Neural cell (in vitro differentiated cells): Measurements from ENCODE around the gene MACROH2A1. TPM values are rescaled to one million over a fixed set of nuclear protein-coding genes. Genes with fewer than 3 reads are reported as not detected.

Experiments
- H2AFZ ChIP-seq: fragments of 200-600, 300-800 bp; sonication (generic), shearing (Covaris generic); 2 replicates; pipeline ENCODE4 v1.6.0; 2014; ENCODE audit warnings: low read depth, mild to moderate bottlenecking, antibody characterized with exemption, low read length, moderate library complexity
- H3F3A ChIP-seq: fragments of 200-600 bp; shearing (Covaris generic); 2 replicates; pipeline ENCODE4 v1.6.1; 2016; ENCODE audit warnings: mild to moderate bottlenecking, moderate library complexity, mixed read lengths, antibody characterized with exemption, low read length; ENCODE audit not compliant: insufficient read depth, poor library complexity, severe bottlenecking
- H3K27ac ChIP-seq: fragments of 200-600, 300-800 bp; sonication (generic), shearing (Covaris generic); 2 replicates; pipeline ENCODE4 v1.5.1; 2014; ENCODE audit warnings: mild to moderate bottlenecking, low read length, moderate library complexity
- H3K27me3 ChIP-seq: fragments of 300-800, 200-600 bp; sonication (generic), shearing (Covaris generic); 2 replicates; pipeline ENCODE4 v1.6.0; 2014; ENCODE audit warnings: mild to moderate bottlenecking, low read depth, low read length, moderate library complexity; ENCODE audit not compliant: insufficient read depth
- H3K36me3 ChIP-seq: fragments of 300-800, 200-600 bp; sonication (generic), shearing (Covaris generic); 2 replicates; pipeline ENCODE4 v1.5.1; 2014; ENCODE audit warnings: mild to moderate bottlenecking, antibody characterized with exemption, low read length, moderate library complexity; ENCODE audit not compliant: insufficient read depth
- H3K4me2 ChIP-seq: fragments of 300-800, 200-600 bp; sonication (generic), shearing (Covaris generic); 2 replicates; pipeline ENCODE4 v1.6.0; 2014; ENCODE audit warnings: mild to moderate bottlenecking, low read length
- H3K4me3 ChIP-seq: fragments of 300-800, 200-600 bp; sonication (generic), shearing (Covaris generic); 2 replicates; pipeline ENCODE4 v1.5.1; 2014; ENCODE audit warnings: mild to moderate bottlenecking, low read length, moderate library complexity
- H3K79me2 ChIP-seq: fragments of 200-600 bp; shearing (Covaris generic); replicated peaks from 2 replicates; pipeline ENCODE4 v1.6.0; 2014; ENCODE audit warnings: mild to moderate bottlenecking, low read length, moderate library complexity; ENCODE audit not compliant: insufficient read depth
- H3K9ac ChIP-seq: fragments of 300-800, 200-600 bp; sonication (generic), shearing (Covaris generic); 2 replicates; pipeline ENCODE4 v1.6.1; 2016; ENCODE audit warnings: mild to moderate bottlenecking, low read length, mixed read lengths
- H3K9me2 ChIP-seq: fragments of 200-600 bp; shearing (Covaris generic); 2 replicates; pipeline ENCODE4 v1.6.1; 2016; ENCODE audit warnings: mild to moderate bottlenecking, low read length, mixed read lengths; ENCODE audit not compliant: insufficient read depth
- H3K9me3 ChIP-seq: fragments of 200-600, 300-800 bp; sonication (generic), shearing (Covaris generic); 2 replicates; pipeline ENCODE4 v1.6.1; 2016; ENCODE audit warnings: mild to moderate bottlenecking, mixed run types, low read length, moderate library complexity, mixed read lengths
- H4K20me1 ChIP-seq: fragments of 200-600 bp; shearing (Covaris generic); 2 replicates; pipeline ENCODE4 v1.6.1; 2016; ENCODE audit warnings: mild to moderate bottlenecking, mixed run types; ENCODE audit not compliant: insufficient read depth
- EP300 ChIP-seq: fragments of 450-650 bp; conservative IDR thresholded peaks from 2 replicates; pipeline ENCODE4 v1.6.1; 2014; ENCODE audit warnings: antibody characterized with exemption, mild to moderate bottlenecking, moderate library complexity; ENCODE audit not compliant: poor library complexity, severe bottlenecking
- EZH2 ChIP-seq: fragments of 200-600, 300-800 bp; shearing (Covaris generic), sonication (generic); IDR thresholded peaks from 2 replicates; pipeline ENCODE4 v1.6.1; 2014; ENCODE audit warnings: antibody characterized with exemption, low read length, borderline replicate concordance, mild to moderate bottlenecking; ENCODE audit not compliant: insufficient read depth, poor library complexity, severe bottlenecking
- MXI1 ChIP-seq: fragments of 450-650 bp; conservative IDR thresholded peaks from 2 replicates; pipeline ENCODE4 v1.6.1; 2014; ENCODE audit warnings: antibody characterized with exemption, mild to moderate bottlenecking; ENCODE audit not compliant: poor library complexity, severe bottlenecking
- POLR2AphosphoS5 ChIP-seq: IDR thresholded peaks from 2 replicates; pipeline ENCODE4 v1.6.1; 2012
- RAD21 ChIP-seq: fragments of 450-650 bp; conservative IDR thresholded peaks from 2 replicates; pipeline ENCODE4 v1.6.1; 2014; ENCODE audit warnings: antibody characterized with exemption, mild to moderate bottlenecking, moderate library complexity
- SMC3 ChIP-seq: fragments of 450-650 bp; conservative IDR thresholded peaks from 2 replicates; pipeline ENCODE4 v1.6.1; 2014; ENCODE audit warnings: antibody characterized with exemption, mild to moderate bottlenecking, moderate library complexity; ENCODE audit not compliant: poor library complexity
- TAF1 ChIP-seq: IDR thresholded peaks from 2 replicates; pipeline ENCODE4 v1.6.1; 2012; ENCODE audit warnings: low read depth
- polyA plus RNA-seq: library from polyadenylated mRNA; depleted of rRNA; stranded (reverse); fragments of >200 nt; gene quantifications from 2 replicates; pipeline ENCODE4 v1.2.3, GENCODE V29; 2014
- TF ChIP-seq, protein P1 (sequence below): IDR thresholded peaks from 2 replicates; pipeline ENCODE4 v1.6.1; 2012; ENCODE audit warnings: borderline replicate concordance
- TF ChIP-seq, protein P2 (sequence below): fragments of 450-650 bp; IDR thresholded peaks from 2 replicates; pipeline ENCODE4 v1.5.1; 2014; ENCODE audit warnings: antibody characterized with exemption, mild to moderate bottlenecking, moderate library complexity; ENCODE audit not compliant: poor library complexity, severe bottlenecking

The MACROH2A1 gene
- polyA plus RNA-seq, 1 donor from 2014 or later: 351 TPM

DNA sequence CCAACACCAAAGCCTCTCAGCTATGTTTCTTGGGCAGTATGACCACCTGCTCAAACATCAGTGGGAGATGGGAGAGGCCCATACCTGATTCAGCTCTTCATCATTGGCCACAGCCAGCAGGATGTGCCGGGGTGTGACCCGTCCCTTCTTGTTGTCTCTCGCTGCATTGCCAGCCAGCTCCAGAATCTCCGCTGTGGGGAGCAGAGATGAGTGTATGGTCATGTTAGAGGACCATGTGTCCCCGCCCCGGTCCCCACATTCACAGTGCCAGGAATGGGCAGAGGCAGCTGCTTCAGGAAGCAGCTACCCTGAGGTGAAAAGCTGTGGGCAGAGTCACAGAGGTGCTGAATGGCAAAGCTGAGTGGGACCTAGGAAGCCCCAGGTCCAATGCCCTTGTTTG lies 29.1 kb downstream of the MACROH2A1 start:
- H3K36me3 ChIP-seq: peaks cover 5% of the 10 kb centered on the region
- H3K9ac ChIP-seq: no peak overlapping the region
- no peak overlapping the region for H3K27ac ChIP-seq
- H2AFZ ChIP-seq: no peak overlapping the region
- H3F3A ChIP-seq: no peaks in the 10 kb centered on the region
- peaks cover 4% of the 10 kb centered on the region for H3K79me2 ChIP-seq
- H3K9me3 ChIP-seq: no peaks in the 10 kb centered on the region
- no peak overlapping the region for H3K4me2 ChIP-seq
- no peak overlapping the region for H3K4me3 ChIP-seq
- H4K20me1 ChIP-seq: no peaks in the 10 kb centered on the region
- H3K9me2 ChIP-seq: no peaks in the 10 kb centered on the region
- no peak for TF ChIP-seq EP300
- TF ChIP-seq MXI1: no peak
- no peak for TF ChIP-seq SMC3
- TF ChIP-seq, protein P1, sequence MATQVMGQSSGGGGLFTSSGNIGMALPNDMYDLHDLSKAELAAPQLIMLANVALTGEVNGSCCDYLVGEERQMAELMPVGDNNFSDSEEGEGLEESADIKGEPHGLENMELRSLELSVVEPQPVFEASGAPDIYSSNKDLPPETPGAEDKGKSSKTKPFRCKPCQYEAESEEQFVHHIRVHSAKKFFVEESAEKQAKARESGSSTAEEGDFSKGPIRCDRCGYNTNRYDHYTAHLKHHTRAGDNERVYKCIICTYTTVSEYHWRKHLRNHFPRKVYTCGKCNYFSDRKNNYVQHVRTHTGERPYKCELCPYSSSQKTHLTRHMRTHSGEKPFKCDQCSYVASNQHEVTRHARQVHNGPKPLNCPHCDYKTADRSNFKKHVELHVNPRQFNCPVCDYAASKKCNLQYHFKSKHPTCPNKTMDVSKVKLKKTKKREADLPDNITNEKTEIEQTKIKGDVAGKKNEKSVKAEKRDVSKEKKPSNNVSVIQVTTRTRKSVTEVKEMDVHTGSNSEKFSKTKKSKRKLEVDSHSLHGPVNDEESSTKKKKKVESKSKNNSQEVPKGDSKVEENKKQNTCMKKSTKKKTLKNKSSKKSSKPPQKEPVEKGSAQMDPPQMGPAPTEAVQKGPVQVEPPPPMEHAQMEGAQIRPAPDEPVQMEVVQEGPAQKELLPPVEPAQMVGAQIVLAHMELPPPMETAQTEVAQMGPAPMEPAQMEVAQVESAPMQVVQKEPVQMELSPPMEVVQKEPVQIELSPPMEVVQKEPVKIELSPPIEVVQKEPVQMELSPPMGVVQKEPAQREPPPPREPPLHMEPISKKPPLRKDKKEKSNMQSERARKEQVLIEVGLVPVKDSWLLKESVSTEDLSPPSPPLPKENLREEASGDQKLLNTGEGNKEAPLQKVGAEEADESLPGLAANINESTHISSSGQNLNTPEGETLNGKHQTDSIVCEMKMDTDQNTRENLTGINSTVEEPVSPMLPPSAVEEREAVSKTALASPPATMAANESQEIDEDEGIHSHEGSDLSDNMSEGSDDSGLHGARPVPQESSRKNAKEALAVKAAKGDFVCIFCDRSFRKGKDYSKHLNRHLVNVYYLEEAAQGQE: no peak
- TF ChIP-seq EZH2: no peak
- TF ChIP-seq RAD21: no peak
- TF ChIP-seq, protein P2, sequence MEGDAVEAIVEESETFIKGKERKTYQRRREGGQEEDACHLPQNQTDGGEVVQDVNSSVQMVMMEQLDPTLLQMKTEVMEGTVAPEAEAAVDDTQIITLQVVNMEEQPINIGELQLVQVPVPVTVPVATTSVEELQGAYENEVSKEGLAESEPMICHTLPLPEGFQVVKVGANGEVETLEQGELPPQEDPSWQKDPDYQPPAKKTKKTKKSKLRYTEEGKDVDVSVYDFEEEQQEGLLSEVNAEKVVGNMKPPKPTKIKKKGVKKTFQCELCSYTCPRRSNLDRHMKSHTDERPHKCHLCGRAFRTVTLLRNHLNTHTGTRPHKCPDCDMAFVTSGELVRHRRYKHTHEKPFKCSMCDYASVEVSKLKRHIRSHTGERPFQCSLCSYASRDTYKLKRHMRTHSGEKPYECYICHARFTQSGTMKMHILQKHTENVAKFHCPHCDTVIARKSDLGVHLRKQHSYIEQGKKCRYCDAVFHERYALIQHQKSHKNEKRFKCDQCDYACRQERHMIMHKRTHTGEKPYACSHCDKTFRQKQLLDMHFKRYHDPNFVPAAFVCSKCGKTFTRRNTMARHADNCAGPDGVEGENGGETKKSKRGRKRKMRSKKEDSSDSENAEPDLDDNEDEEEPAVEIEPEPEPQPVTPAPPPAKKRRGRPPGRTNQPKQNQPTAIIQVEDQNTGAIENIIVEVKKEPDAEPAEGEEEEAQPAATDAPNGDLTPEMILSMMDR: no peak
- no peak for TF ChIP-seq TAF1
- no peaks in the 10 kb centered on the region for H3K27me3 ChIP-seq

DNA sequence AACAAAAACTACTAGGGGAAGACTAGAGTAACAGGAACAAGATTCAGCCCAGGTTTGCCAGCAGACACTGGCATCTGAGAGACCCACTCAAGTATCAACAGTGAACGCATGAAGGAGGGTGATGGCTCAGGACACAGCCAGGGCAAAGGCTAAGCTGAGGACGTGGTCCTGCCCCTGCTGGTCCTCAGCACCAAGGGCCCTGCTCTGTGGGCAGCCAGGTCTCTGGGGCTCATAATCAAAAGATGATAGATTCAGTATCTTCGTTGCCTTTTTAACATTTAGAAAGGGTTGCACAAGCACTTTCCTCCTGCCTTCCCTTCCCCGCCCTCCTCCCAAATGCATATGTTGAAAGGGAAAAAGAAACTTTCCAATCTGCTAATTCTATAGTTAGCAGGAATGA lies 31.5 kb downstream of the MACROH2A1 start:
- H3K9me3 ChIP-seq: no peaks in the 10 kb centered on the region
- H2AFZ ChIP-seq: no peak overlapping the region
- H3K9ac ChIP-seq: no peak overlapping the region
- no peak overlapping the region for H3K27ac ChIP-seq
- H3K9me2 ChIP-seq: no peaks in the 10 kb centered on the region
- H3K36me3 ChIP-seq: peaks cover 5% of the 10 kb centered on the region
- TF ChIP-seq POLR2AphosphoS5: no peak
- TF ChIP-seq EZH2: no peak
- TF ChIP-seq, protein P2: no peak
- TF ChIP-seq, protein P1: no peak
- TF ChIP-seq EP300: no peak
- no peak for TF ChIP-seq MXI1
- no peak for TF ChIP-seq SMC3
- no peak for TF ChIP-seq TAF1
- no peak for TF ChIP-seq RAD21
- H3K4me3 ChIP-seq: no peak overlapping the region
- H3F3A ChIP-seq: no peaks in the 10 kb centered on the region
- no peaks in the 10 kb centered on the region for H3K27me3 ChIP-seq
- no peaks in the 10 kb centered on the region for H4K20me1 ChIP-seq
- H3K4me2 ChIP-seq: no peak overlapping the region
- no peaks in the 10 kb centered on the region for H3K79me2 ChIP-seq
